OCI-LY7 (cell line): ENCODE measurements around the gene SLC17A9. TPM values are rescaled to one million over a fixed set of nuclear protein-coding genes. Genes with fewer than 3 reads are reported as not detected.

Source experiments
- BruUV-seq: library from RNA; stranded (reverse); fragments of 400-500 nt; replicated peaks from 2 replicates; lab custom pipeline; 2021; lab: Mats Ljungman, UMichigan
- CTCF ChIA-PET: fragments of 300-600 bp; sonication (Branson Sonifier 250); formaldehyde crosslinking; loops from one replicate; lab custom pipeline; 2022; ENCODE audit warnings: antibody characterized with exemption; ENCODE audit not compliant: unreplicated experiment; lab: Charles Lee
- POLR2A ChIA-PET: fragments of 300-600 bp; sonication (Branson Sonifier 250); formaldehyde crosslinking; loops from one replicate; lab custom pipeline; 2022; ENCODE audit warnings: antibody characterized with exemption; lab: Charles Lee
- DNase-seq: peaks from one replicate; pipeline ENCODE4 v3.0.0-alpha.2; 2015; ENCODE audit warnings: low spot score
- H2AFZ ChIP-seq: fragments of 200-600 bp; sonication (generic), shearing (Covaris generic); 2 replicates; pipeline ENCODE4 v1.6.1; 2014; ENCODE audit warnings: mild to moderate bottlenecking, antibody characterized with exemption, low read length, moderate library complexity
- H3K27ac ChIP-seq: fragments of 200-600 bp; sonication (generic); 2 replicates; pipeline ENCODE4 v1.5.1; 2014; ENCODE audit warnings: mixed run types, low read depth, mild to moderate bottlenecking, moderate library complexity, low read length, inconsistent platforms; ENCODE audit not compliant: poor library complexity, severe bottlenecking
- H3K36me3 ChIP-seq: fragments of 200-600 bp; sonication (generic); 2 replicates; pipeline ENCODE4 v1.6.1; 2014; ENCODE audit warnings: mild to moderate bottlenecking, antibody characterized with exemption, low read length, moderate library complexity, mixed read lengths; ENCODE audit not compliant: insufficient read depth
- H3K4me1 ChIP-seq: fragments of 200-600 bp; sonication (generic); 2 replicates; pipeline ENCODE4 v1.5.1; 2014; ENCODE audit warnings: mild to moderate bottlenecking, low read length; ENCODE audit not compliant: insufficient read depth, poor library complexity, severe bottlenecking
- H3K4me2 ChIP-seq: fragments of 200-600 bp; sonication (generic); 2 replicates; pipeline ENCODE4 v1.6.1; 2014; ENCODE audit warnings: mild to moderate bottlenecking, low read length
- H3K4me3 ChIP-seq: fragments of 200-600 bp; sonication (generic); 2 replicates; pipeline ENCODE4 v1.5.1; 2014; ENCODE audit warnings: mild to moderate bottlenecking, low read depth, low read length; ENCODE audit not compliant: poor library complexity, severe bottlenecking
- H3K79me2 ChIP-seq: fragments of 200-600 bp; sonication (generic); 2 replicates; pipeline ENCODE4 v1.6.1; 2016; ENCODE audit warnings: low read depth, mild to moderate bottlenecking, low read length, moderate library complexity, mixed read lengths; ENCODE audit not compliant: insufficient read depth
- H3K9me2 ChIP-seq: fragments of 200-600 bp; sonication (generic); 2 replicates; pipeline ENCODE4 v1.6.1; 2016; ENCODE audit warnings: mild to moderate bottlenecking, low read length, mixed read lengths; ENCODE audit not compliant: insufficient read depth
- H3K9me3 ChIP-seq: fragments of 200-600 bp; sonication (generic); 2 replicates; pipeline ENCODE4 v1.6.1; 2014; ENCODE audit warnings: mild to moderate bottlenecking, mixed run types, low read length, mixed read lengths
- H4K20me1 ChIP-seq: fragments of 200-600 bp; sonication (generic); 2 replicates; pipeline ENCODE4 v1.6.1; 2014; ENCODE audit warnings: mild to moderate bottlenecking, antibody characterized with exemption, low read length, moderate library complexity, mixed read lengths; ENCODE audit not compliant: insufficient read depth
- CTCF ChIP-seq: fragments of 200-600 bp; sonication (generic); conservative IDR thresholded peaks from 2 replicates; pipeline ENCODE4 v1.5.1; 2014; ENCODE audit warnings: mild to moderate bottlenecking, antibody characterized with exemption, low read length, moderate library complexity, mixed read lengths
- EZH2phosphoT487 ChIP-seq: fragments of 200-600 bp; sonication (generic); IDR thresholded peaks from 2 replicates; pipeline ENCODE4 v1.6.1; 2018; ENCODE audit warnings: low read depth, borderline replicate concordance, mild to moderate bottlenecking, mixed run types, antibody characterized with exemption, low read length, moderate library complexity, mixed read lengths
- intact Hi-C: fragments of 100-400 bp; cut with micrococcal nuclease; formaldehyde crosslinking; loops from one replicate; pipeline ENCODE4 v1.10.0; 2022; ENCODE audit not compliant: unreplicated experiment
- total RNA-seq, 2 experiments: library from RNA; depleted of rRNA in 1 of 2; stranded (reverse); fragments of >200 nt in 1 of 2; shearing (Covaris generic) in 1 of 2; gene quantifications; 2 replicates each; pipeline ENCODE4 v1.2.3, GENCODE V29; 2014 to 2022

SLC17A9 gene
- total RNA-seq, 2 experiments from 2014 or later: 2.0 to 8.1 TPM

- Histone ChIP-seq H3K9me3 (no peaks in the 10 kb centered on the region), H3K79me2 (no peaks in the 10 kb centered on the region), H4K20me1 (no peaks in the 10 kb centered on the region), H3K4me2 (no peak overlapping the region), H3K36me3 (no peaks in the 10 kb centered on the region), H2AFZ (no peak overlapping the region), H3K27ac (no peak overlapping the region), H3K4me1 (no peaks in the 10 kb centered on the region), H3K4me3 (no peak overlapping the region), H3K9me2 (no peaks in the 10 kb centered on the region)
- intact Hi-C loops: no loop called here
- BruUV-seq: no TSS peak
- CTCF ChIA-PET: interaction anchor here (0.6 kb wide), 1 partner anchor 156 kb away, joined by 3 read pairs; no protein-coding TSS in a partner anchor
- DNase-seq: no peak
- POLR2A ChIA-PET: no interaction called here
- TF ChIP-seq EZH2phosphoT487 (no peak), CTCF (no peak)
Observed at GRCh38 chr20:62961799-62962198, 9.3 kb downstream of the SLC17A9 start.

- no peaks in the 10 kb centered on the region for H3K9me3 ChIP-seq
- DNase-seq: no peak
- TF ChIP-seq EZH2phosphoT487: no peak
- no peak for TF ChIP-seq CTCF
- H4K20me1 ChIP-seq: no peaks in the 10 kb centered on the region
- H3K4me2 ChIP-seq: no peak overlapping the region
- intact Hi-C loops: no loop called here
- no peaks in the 10 kb centered on the region for H3K4me1 ChIP-seq
- H3K79me2 ChIP-seq: no peaks in the 10 kb centered on the region
- no peak overlapping the region for H3K27ac ChIP-seq
- no peak overlapping the region for H2AFZ ChIP-seq
- no peaks in the 10 kb centered on the region for H3K36me3 ChIP-seq
- CTCF ChIA-PET: no interaction called here
- POLR2A ChIA-PET: no interaction called here
- H3K9me2 ChIP-seq: no peaks in the 10 kb centered on the region
- no TSS peak for BruUV-seq
- H3K4me3 ChIP-seq: no peak overlapping the region
Observed at GRCh38 chr20:62962221-62962879, 9.8 kb downstream of the SLC17A9 start.

GRCh38 chr20:62962891-62963613, 10.5 kb downstream of the SLC17A9 start:
- CTCF ChIA-PET: no interaction called here
- intact Hi-C loops: no loop called here

More at GRCh38 chr20:62962891-62963613, 10.5 kb downstream of the SLC17A9 start:
- Histone ChIP-seq H2AFZ (no peak overlapping the region), H3K4me2 (no peak overlapping the region), H3K79me2 (no peaks in the 10 kb centered on the region), H3K4me1 (no peaks in the 10 kb centered on the region), H3K36me3 (no peaks in the 10 kb centered on the region), H3K9me3 (no peaks in the 10 kb centered on the region), H3K9me2 (no peaks in the 10 kb centered on the region), H4K20me1 (no peaks in the 10 kb centered on the region), H3K27ac (no peak overlapping the region), H3K4me3 (no peak overlapping the region)
- POLR2A ChIA-PET: no interaction called here
- no peak for DNase-seq
- BruUV-seq: no TSS peak
- TF ChIP-seq CTCF: no peak
- TF ChIP-seq EZH2phosphoT487: no peak
